Type B pancreatic cell (in vitro differentiated cells): ENCODE data around the gene UNC5CL. TPM values are rescaled to one million over a fixed set of nuclear protein-coding genes. Genes with fewer than 3 reads are reported as not detected.

Experiments
- DNase-seq: peaks from one replicate; pipeline ENCODE4 v3.0.0; 2021; ENCODE audit warnings: mixed read lengths; ENCODE audit not compliant: unreplicated experiment; ENCODE audit errors: extremely low spot score
- H3K27ac Mint-ChIP-seq: 2 replicates; pipeline ENCODE4 v1.8.0; 2021; ENCODE audit warnings: mild to moderate bottlenecking, mixed read lengths
- H3K27me3 Mint-ChIP-seq: 2 replicates; pipeline ENCODE4 v1.8.0; 2021; ENCODE audit warnings: mixed read lengths
- H3K36me3 Mint-ChIP-seq: 2 replicates; pipeline ENCODE4 v1.8.0; 2021; ENCODE audit warnings: mixed read lengths
- H3K4me1 Mint-ChIP-seq: one replicate; pipeline ENCODE4 v1.8.0; 2021; ENCODE audit warnings: mixed read lengths; ENCODE audit not compliant: unreplicated experiment
- H3K4me3 Mint-ChIP-seq: 2 replicates; pipeline ENCODE4 v1.8.0; 2021; ENCODE audit warnings: mild to moderate bottlenecking, mixed read lengths
- H3K9me3 Mint-ChIP-seq: 2 replicates; pipeline ENCODE4 v1.8.0; 2021; ENCODE audit warnings: mixed read lengths
- total RNA-seq: library from RNA; stranded (reverse); gene quantifications from 2 replicates; pipeline ENCODE4 v1.2.1, GENCODE V29; 2021; ENCODE audit warnings: low replicate concordance
- TF ChIP-seq, protein P1 (sequence below): fragments of 200-600 bp; sonication (generic); conservative IDR thresholded peaks from 2 replicates; pipeline ENCODE4 v1.5.0; 2021; ENCODE audit warnings: antibody characterized with exemption, mild to moderate bottlenecking

UNC5CL gene
- total RNA-seq, 1 donor from 2014 or later, result 5.1 TPM

- Mint-ChIP-seq H3K27ac (no peak overlapping the region), H3K4me3 (no peak overlapping the region), H3K27me3 (no peaks in the 10 kb centered on the region), H3K9me3 (no peaks in the 10 kb centered on the region), H3K4me1 (peaks cover 5% of the 10 kb centered on the region), H3K36me3 (no peaks in the 10 kb centered on the region)
- TF ChIP-seq, protein P1, sequence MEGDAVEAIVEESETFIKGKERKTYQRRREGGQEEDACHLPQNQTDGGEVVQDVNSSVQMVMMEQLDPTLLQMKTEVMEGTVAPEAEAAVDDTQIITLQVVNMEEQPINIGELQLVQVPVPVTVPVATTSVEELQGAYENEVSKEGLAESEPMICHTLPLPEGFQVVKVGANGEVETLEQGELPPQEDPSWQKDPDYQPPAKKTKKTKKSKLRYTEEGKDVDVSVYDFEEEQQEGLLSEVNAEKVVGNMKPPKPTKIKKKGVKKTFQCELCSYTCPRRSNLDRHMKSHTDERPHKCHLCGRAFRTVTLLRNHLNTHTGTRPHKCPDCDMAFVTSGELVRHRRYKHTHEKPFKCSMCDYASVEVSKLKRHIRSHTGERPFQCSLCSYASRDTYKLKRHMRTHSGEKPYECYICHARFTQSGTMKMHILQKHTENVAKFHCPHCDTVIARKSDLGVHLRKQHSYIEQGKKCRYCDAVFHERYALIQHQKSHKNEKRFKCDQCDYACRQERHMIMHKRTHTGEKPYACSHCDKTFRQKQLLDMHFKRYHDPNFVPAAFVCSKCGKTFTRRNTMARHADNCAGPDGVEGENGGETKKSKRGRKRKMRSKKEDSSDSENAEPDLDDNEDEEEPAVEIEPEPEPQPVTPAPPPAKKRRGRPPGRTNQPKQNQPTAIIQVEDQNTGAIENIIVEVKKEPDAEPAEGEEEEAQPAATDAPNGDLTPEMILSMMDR, result no peak
- DNase-seq, result no peak
Observed at GRCh38 chr6:41061196-41061726, 22.2 kb upstream of the UNC5CL start.

DNA sequence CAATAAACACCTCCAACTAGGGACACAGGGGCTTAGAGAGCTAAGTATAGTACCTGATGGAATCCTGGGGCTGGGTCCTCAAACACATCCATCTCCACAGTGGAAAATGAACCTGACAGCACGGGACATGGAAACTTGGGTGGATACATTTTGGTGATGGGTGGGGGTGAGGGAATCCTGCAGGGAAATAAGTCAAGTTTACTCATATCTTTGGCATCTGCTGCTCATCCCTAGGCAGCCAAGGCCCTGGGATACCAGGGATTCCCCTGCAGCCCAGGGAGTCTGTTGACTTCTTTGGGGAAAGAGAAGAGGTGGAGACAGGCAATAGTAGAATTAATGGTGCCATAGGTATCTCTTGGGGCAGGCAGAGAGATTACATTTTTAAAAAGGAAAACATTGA is 20.5 kb upstream of the UNC5CL start:
- no peak for DNase-seq
- no peak overlapping the region for H3K4me3 Mint-ChIP-seq
- no peaks in the 10 kb centered on the region for H3K27me3 Mint-ChIP-seq
- H3K9me3 Mint-ChIP-seq, result no peaks in the 10 kb centered on the region
- H3K36me3 Mint-ChIP-seq, result no peaks in the 10 kb centered on the region
- TF ChIP-seq, protein P1, result no peak
- peaks cover 5% of the 10 kb centered on the region for H3K4me1 Mint-ChIP-seq
- no peak overlapping the region for H3K27ac Mint-ChIP-seq

DNA sequence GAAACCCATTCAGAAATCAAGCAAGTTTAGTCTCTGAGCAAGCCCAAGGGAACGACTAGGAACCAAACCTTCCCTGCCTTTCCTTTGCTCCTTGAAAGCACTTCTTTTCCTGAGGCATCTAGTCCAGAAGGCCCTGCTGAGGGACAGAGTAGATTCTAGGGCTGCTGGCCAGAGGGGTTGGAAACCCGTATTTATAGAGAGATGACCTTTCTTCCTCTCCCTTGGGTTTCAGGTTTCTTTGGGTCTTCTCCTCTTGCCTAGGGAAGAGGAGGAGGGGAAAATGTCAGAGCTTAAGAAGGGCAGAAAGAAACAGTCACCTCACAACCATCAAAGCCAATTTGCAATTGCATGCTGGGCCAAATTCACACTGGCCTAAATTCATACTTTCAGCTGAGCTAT is 19.8 kb upstream of the UNC5CL start:
- Mint-ChIP-seq H3K4me1 (peaks cover 5% of the 10 kb centered on the region), H3K4me3 (no peak overlapping the region), H3K27ac (no peak overlapping the region), H3K9me3 (no peaks in the 10 kb centered on the region), H3K36me3 (no peaks in the 10 kb centered on the region), H3K27me3 (no peaks in the 10 kb centered on the region)
- TF ChIP-seq, protein P1, result no peak
- no peak for DNase-seq

GRCh38 chr6:41056768-41057490 is 17.9 kb upstream of the UNC5CL start:
- no peak for DNase-seq
- peak overlapping the region; percentile 28 for H3K27ac Mint-ChIP-seq
- peaks cover 3% of the 10 kb centered on the region for H3K36me3 Mint-ChIP-seq
- peaks cover 9% of the 10 kb centered on the region for H3K4me1 Mint-ChIP-seq
- no peaks in the 10 kb centered on the region for H3K9me3 Mint-ChIP-seq
- H3K4me3 Mint-ChIP-seq, result no peak overlapping the region
- H3K27me3 Mint-ChIP-seq, result no peaks in the 10 kb centered on the region
- TF ChIP-seq, protein P1, result no peak

DNA sequence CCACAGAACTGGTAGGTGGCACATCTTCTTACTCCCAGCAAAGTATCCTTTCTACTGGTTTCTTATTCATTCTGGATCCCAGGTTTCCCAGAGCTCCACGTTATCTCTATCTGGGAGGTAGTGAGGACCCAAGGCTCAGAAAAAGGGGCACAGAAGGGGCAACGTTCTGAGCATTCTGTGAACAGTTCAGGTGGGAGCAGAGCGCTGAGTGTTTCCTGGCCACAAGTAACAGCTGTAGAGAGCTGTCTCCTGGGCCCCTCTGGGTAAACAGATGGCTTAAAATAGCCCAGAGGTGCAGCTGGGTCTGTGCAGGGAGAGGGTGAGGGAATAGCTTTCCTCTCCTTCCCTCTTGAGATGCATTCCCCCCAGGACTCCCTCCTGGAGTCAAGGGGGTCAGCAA is 16.1 kb upstream of the UNC5CL start:
- Mint-ChIP-seq H3K9me3 (no peaks in the 10 kb centered on the region), H3K27me3 (no peaks in the 10 kb centered on the region), H3K36me3 (peaks cover 5% of the 10 kb centered on the region), H3K4me1 (peaks cover 11% of the 10 kb centered on the region), H3K4me3 (no peak overlapping the region), H3K27ac (peak overlapping the region; percentile 17)
- no peak for DNase-seq
- TF ChIP-seq, protein P1, result no peak
